ENCODE data around the gene TIGD4. TPM values are rescaled to one million over a fixed set of nuclear protein-coding genes. Genes with fewer than 3 reads are reported as not detected.

The TIGD4 gene
- total RNA-seq, 1 experiment from 2014 or later, result 1.9 TPM

DNA sequence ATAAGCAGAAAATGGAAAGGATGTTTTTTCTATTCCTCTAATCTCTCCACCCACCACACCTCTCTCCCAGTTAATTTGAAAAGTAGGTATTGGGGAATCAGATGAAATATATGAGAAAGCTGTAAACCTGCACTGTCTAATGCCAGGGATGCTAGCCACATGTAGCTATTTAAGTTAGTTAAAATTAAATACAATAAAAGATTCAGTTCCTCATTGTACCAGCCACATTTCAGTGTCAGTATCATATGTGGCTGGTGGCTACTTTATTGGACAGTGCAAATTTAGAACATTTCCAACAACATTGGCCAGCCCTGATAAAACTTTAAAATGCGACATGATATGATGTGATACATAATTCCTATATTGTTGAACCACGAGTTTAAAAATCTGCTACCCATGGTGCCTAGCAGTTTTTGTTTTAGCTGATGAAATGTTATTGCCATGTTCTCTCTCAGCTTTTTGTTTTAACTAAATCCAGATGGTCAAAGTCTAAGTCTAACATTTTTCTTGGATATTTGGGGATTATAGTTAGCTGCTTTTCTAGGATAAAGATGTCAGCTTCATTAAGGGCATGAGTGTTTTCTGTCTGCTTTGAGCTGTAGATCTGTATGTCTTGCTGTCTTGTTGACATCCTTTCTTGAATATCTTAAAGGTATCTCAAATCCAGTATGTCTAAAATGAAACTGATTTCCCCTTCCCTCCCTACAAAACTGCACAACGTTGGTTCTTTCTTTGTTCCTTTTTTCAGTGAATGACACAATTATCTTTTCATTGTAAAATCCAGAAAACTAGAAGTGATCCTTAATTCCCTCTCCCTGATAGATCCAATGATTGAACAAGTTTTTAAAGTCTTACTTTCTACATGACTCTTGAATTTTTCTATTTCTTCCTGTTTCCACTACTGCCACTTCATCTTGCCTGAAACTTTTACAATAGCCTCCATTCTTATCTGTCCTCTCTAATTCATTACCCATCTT lies 6.4 kb upstream of the TIGD4 start:
- ChIA-PET CTCF (no interaction called here), POLR2A (no interaction called here)
- Mint-ChIP-seq H3K36me3 (no peaks in the 10 kb centered on the region), H3K9me3 (no peaks in the 10 kb centered on the region), H3K4me3 (no peak overlapping the region), H3K27ac (no peak overlapping the region), H3K27me3 (ENCODE audit: low read depth) (no peaks in the 10 kb centered on the region), H3K4me1 (peaks cover 11% of the 10 kb centered on the region)
- TF ChIP-seq, protein P1, sequence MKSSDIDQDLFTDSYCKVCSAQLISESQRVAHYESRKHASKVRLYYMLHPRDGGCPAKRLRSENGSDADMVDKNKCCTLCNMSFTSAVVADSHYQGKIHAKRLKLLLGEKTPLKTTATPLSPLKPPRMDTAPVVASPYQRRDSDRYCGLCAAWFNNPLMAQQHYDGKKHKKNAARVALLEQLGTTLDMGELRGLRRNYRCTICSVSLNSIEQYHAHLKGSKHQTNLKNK (CRISPR knock-in tag; IDR thresholded peaks at IDR 0.05), result no peak
- TF ChIP-seq, protein P2, sequence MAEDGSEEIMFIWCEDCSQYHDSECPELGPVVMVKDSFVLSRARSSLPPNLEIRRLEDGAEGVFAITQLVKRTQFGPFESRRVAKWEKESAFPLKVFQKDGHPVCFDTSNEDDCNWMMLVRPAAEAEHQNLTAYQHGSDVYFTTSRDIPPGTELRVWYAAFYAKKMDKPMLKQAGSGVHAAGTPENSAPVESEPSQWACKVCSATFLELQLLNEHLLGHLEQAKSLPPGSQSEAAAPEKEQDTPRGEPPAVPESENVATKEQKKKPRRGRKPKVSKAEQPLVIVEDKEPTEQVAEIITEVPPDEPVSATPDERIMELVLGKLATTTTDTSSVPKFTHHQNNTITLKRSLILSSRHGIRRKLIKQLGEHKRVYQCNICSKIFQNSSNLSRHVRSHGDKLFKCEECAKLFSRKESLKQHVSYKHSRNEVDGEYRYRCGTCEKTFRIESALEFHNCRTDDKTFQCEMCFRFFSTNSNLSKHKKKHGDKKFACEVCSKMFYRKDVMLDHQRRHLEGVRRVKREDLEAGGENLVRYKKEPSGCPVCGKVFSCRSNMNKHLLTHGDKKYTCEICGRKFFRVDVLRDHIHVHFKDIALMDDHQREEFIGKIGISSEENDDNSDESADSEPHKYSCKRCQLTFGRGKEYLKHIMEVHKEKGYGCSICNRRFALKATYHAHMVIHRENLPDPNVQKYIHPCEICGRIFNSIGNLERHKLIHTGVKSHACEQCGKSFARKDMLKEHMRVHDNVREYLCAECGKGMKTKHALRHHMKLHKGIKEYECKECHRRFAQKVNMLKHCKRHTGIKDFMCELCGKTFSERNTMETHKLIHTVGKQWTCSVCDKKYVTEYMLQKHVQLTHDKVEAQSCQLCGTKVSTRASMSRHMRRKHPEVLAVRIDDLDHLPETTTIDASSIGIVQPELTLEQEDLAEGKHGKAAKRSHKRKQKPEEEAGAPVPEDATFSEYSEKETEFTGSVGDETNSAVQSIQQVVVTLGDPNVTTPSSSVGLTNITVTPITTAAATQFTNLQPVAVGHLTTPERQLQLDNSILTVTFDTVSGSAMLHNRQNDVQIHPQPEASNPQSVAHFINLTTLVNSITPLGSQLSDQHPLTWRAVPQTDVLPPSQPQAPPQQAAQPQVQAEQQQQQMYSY (CRISPR knock-in tag; IDR thresholded peaks at IDR 0.05), result no peak
- TF ChIP-seq, protein P3, sequence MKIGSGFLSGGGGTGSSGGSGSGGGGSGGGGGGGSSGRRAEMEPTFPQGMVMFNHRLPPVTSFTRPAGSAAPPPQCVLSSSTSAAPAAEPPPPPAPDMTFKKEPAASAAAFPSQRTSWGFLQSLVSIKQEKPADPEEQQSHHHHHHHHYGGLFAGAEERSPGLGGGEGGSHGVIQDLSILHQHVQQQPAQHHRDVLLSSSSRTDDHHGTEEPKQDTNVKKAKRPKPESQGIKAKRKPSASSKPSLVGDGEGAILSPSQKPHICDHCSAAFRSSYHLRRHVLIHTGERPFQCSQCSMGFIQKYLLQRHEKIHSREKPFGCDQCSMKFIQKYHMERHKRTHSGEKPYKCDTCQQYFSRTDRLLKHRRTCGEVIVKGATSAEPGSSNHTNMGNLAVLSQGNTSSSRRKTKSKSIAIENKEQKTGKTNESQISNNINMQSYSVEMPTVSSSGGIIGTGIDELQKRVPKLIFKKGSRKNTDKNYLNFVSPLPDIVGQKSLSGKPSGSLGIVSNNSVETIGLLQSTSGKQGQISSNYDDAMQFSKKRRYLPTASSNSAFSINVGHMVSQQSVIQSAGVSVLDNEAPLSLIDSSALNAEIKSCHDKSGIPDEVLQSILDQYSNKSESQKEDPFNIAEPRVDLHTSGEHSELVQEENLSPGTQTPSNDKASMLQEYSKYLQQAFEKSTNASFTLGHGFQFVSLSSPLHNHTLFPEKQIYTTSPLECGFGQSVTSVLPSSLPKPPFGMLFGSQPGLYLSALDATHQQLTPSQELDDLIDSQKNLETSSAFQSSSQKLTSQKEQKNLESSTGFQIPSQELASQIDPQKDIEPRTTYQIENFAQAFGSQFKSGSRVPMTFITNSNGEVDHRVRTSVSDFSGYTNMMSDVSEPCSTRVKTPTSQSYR (CRISPR knock-in tag; IDR thresholded peaks at IDR 0.05), result no peak
- no peak for TF ChIP-seq ZNF263 (CRISPR knock-in tag; IDR thresholded peaks at IDR 0.05; ENCODE audit: low read depth)
- TF ChIP-seq, protein P4, sequence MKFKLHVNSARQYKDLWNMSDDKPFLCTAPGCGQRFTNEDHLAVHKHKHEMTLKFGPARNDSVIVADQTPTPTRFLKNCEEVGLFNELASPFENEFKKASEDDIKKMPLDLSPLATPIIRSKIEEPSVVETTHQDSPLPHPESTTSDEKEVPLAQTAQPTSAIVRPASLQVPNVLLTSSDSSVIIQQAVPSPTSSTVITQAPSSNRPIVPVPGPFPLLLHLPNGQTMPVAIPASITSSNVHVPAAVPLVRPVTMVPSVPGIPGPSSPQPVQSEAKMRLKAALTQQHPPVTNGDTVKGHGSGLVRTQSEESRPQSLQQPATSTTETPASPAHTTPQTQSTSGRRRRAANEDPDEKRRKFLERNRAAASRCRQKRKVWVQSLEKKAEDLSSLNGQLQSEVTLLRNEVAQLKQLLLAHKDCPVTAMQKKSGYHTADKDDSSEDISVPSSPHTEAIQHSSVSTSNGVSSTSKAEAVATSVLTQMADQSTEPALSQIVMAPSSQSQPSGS (CRISPR knock-in tag; IDR thresholded peaks at IDR 0.05; ENCODE audit: borderline replicate concordance, low read depth), result no peak
- TF ChIP-seq, protein P5, sequence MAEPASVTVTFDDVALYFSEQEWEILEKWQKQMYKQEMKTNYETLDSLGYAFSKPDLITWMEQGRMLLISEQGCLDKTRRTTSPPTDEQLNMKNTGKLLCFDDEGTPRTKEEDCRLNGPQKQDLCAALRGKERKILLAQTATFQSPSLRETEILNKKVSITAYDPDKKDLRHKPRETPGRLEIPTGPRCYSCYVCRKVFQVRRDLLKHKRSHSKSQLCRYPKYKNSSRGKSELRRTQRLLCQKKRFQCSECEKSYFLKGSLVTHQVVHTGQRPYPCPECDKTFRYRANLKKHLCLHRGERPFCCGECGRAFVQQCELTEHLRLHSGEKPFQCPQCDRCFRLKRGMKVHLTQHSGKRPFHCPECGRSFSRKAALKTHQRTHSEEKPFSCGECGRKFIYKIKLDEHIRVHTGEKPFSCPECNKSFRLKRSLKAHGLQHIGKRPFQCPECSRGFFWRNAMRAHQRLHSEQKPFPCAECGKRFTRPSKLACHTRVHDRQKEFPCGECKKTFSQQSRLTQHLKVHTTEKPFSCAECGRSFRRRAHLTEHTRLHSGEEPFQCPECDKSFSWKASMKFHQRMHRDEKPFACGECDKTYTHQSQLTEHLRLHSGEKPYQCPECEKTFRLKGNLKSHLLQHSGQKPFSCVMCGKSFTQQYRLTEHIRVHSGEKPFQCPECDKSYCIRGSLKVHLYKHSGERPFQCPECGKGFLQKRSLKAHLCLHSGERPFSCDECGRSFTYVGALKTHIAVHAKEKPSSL (CRISPR knock-in tag; conservative IDR thresholded peaks at IDR 0.05), result no peak
- TF ChIP-seq, protein P6, sequence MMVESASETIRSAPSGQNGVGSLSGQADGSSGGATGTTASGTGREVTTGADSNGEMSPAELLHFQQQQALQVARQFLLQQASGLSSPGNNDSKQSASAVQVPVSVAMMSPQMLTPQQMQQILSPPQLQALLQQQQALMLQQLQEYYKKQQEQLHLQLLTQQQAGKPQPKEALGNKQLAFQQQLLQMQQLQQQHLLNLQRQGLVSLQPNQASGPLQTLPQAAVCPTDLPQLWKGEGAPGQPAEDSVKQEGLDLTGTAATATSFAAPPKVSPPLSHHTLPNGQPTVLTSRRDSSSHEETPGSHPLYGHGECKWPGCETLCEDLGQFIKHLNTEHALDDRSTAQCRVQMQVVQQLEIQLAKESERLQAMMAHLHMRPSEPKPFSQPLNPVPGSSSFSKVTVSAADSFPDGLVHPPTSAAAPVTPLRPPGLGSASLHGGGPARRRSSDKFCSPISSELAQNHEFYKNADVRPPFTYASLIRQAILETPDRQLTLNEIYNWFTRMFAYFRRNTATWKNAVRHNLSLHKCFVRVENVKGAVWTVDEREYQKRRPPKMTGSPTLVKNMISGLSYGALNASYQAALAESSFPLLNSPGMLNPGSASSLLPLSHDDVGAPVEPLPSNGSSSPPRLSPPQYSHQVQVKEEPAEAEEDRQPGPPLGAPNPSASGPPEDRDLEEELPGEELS (CRISPR knock-in tag; IDR thresholded peaks at IDR 0.05), result no peak
- no peak for ATAC-seq
- DNase-seq (ENCODE audit: low spot score), result no peak
